ENCODE measurements around the gene ATP10A.

ATP10A gene

GRCh38 chr15:25846377-25846776 lies 16.8 kb downstream of the ATP10A start:
- no peak for DNase-seq (ENCODE audit: low read depth)
- no peak for TF ChIP-seq CTCF (conservative IDR thresholded peaks at IDR 0.05; ENCODE audit: control insufficient read depth, insufficient read depth, low read depth, low read length)
- H3K4me3 ChIP-seq (ENCODE audit: control insufficient read depth, low read depth, low read length), result no peak overlapping the region

- DNase-seq (ENCODE audit: low read depth), result no peak
- H3K4me3 ChIP-seq (ENCODE audit: control insufficient read depth, low read depth, low read length), result no peak overlapping the region
- TF ChIP-seq CTCF (conservative IDR thresholded peaks at IDR 0.05; ENCODE audit: control insufficient read depth, insufficient read depth, low read depth, low read length), result no peak
These were observed 18.0 kb downstream of the ATP10A start for GRCh38 chr15:25844981-25845680.

GRCh38 chr15:25844542-25844941 lies 18.6 kb downstream of the ATP10A start:
- no peak for TF ChIP-seq CTCF (conservative IDR thresholded peaks at IDR 0.05; ENCODE audit: control insufficient read depth, insufficient read depth, low read depth, low read length)
- H3K4me3 ChIP-seq (ENCODE audit: control insufficient read depth, low read depth, low read length), result no peak overlapping the region
- no peak for DNase-seq (ENCODE audit: low read depth)

GRCh38 chr15:25844076-25844475 lies 19.1 kb downstream of the ATP10A start:
- H3K4me3 ChIP-seq (ENCODE audit: control insufficient read depth, low read depth, low read length), result no peak overlapping the region
- DNase-seq (ENCODE audit: low read depth), result no peak
- TF ChIP-seq CTCF (conservative IDR thresholded peaks at IDR 0.05; ENCODE audit: control insufficient read depth, insufficient read depth, low read depth, low read length), result no peak

GRCh38 chr15:25839638-25840156 lies 23.4 kb downstream of the ATP10A start:
- TF ChIP-seq CTCF (conservative IDR thresholded peaks at IDR 0.05; ENCODE audit: control insufficient read depth, insufficient read depth, low read depth, low read length), result no peak
- no peak for DNase-seq (ENCODE audit: low read depth)
- no peak overlapping the region for H3K4me3 ChIP-seq (ENCODE audit: control insufficient read depth, low read depth, low read length)

GRCh38 chr15:25838871-25839195 lies 24.3 kb downstream of the ATP10A start:
- DNase-seq (ENCODE audit: low read depth), result no peak
- TF ChIP-seq CTCF (conservative IDR thresholded peaks at IDR 0.05; ENCODE audit: control insufficient read depth, insufficient read depth, low read depth, low read length), result no peak
- no peak overlapping the region for H3K4me3 ChIP-seq (ENCODE audit: control insufficient read depth, low read depth, low read length)

Data from fibroblast of mammary gland (primary cell).